ENCODE data around the gene KIF5C.

Gene KIF5C

GRCh38 chr2:149018981-149019380, 144.0 kb downstream of the KIF5C start:
- no peak for DNase-seq (ENCODE audit: extremely low read depth, low read depth)
- no peak for TF ChIP-seq CTCF (IDR thresholded peaks at IDR 0.05; ENCODE audit: low read depth, low read length, missing control alignments)
- H3K4me3 ChIP-seq (replicated peaks; ENCODE audit: low read depth, low read length) = no peak overlapping the region

GRCh38 chr2:149019768-149020167, 144.7 kb downstream of the KIF5C start:
- H3K4me3 ChIP-seq (replicated peaks; ENCODE audit: low read depth, low read length) = no peak overlapping the region
- no peak for TF ChIP-seq CTCF (IDR thresholded peaks at IDR 0.05; ENCODE audit: low read depth, low read length, missing control alignments)
- no peak for DNase-seq (ENCODE audit: extremely low read depth, low read depth)

- no peak for DNase-seq (ENCODE audit: extremely low read depth, low read depth)
These were observed 145.4 kb downstream of the KIF5C start for GRCh38 chr2:149020432-149020851.

GRCh38 chr2:149021271-149021719, 146.3 kb downstream of the KIF5C start:
- no peak for TF ChIP-seq CTCF (IDR thresholded peaks at IDR 0.05; ENCODE audit: low read depth, low read length, missing control alignments)
- H3K4me3 ChIP-seq (replicated peaks; ENCODE audit: low read depth, low read length) = no peak overlapping the region
- no peak for DNase-seq (ENCODE audit: extremely low read depth, low read depth)

More at GRCh38 chr2:149020432-149020851, 145.4 kb downstream of the KIF5C start:
- TF ChIP-seq CTCF (IDR thresholded peaks at IDR 0.05; ENCODE audit: low read depth, low read length, missing control alignments) = no peak
- H3K4me3 ChIP-seq (replicated peaks; ENCODE audit: low read depth, low read length) = no peak overlapping the region

- no peak overlapping the region for H3K4me3 ChIP-seq (replicated peaks; ENCODE audit: low read depth, low read length)
- no peak for DNase-seq (ENCODE audit: extremely low read depth, low read depth)
- no peak for TF ChIP-seq CTCF (IDR thresholded peaks at IDR 0.05; ENCODE audit: low read depth, low read length, missing control alignments)
These were observed 146.7 kb downstream of the KIF5C start for GRCh38 chr2:149021761-149022160.

GRCh38 chr2:149023091-149023490, 148.1 kb downstream of the KIF5C start:
- H3K4me3 ChIP-seq (replicated peaks; ENCODE audit: low read depth, low read length) = no peak overlapping the region
- DNase-seq (ENCODE audit: extremely low read depth, low read depth) = no peak
- TF ChIP-seq CTCF (IDR thresholded peaks at IDR 0.05; ENCODE audit: low read depth, low read length, missing control alignments) = no peak

- no peak overlapping the region for H3K4me3 ChIP-seq (replicated peaks; ENCODE audit: low read depth, low read length)
- no peak for TF ChIP-seq CTCF (IDR thresholded peaks at IDR 0.05; ENCODE audit: low read depth, low read length, missing control alignments)
- no peak for DNase-seq (ENCODE audit: extremely low read depth, low read depth)
These were observed 152.7 kb downstream of the KIF5C start for GRCh38 chr2:149027590-149028250.
